ENCODE data around the gene BHMT.

DNA sequence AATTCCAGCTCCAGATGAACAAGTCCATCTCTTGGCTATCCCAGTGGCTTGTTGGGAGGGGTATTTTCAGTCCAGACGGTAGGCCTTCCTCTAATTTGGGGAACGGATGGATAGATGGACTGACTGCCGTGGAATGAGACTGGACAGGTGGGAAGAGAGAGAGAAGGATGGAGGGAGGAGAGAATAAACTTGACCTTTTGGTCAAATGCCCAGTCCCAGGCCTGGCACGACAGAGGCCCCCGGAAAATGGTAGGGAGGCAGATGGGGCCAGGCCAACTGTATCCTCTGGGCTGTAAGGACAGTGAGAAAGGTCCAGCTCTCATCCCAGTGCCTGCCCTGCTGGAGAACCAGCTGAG lies 1.1 kb downstream of the BHMT start:
- TF ChIP-seq POLR2A (IDR thresholded peaks at IDR 0.05; ENCODE audit: low read depth) (no peak), EP300 (IDR thresholded peaks at IDR 0.05) (no peak)
- TF ChIP-seq, protein P1, sequence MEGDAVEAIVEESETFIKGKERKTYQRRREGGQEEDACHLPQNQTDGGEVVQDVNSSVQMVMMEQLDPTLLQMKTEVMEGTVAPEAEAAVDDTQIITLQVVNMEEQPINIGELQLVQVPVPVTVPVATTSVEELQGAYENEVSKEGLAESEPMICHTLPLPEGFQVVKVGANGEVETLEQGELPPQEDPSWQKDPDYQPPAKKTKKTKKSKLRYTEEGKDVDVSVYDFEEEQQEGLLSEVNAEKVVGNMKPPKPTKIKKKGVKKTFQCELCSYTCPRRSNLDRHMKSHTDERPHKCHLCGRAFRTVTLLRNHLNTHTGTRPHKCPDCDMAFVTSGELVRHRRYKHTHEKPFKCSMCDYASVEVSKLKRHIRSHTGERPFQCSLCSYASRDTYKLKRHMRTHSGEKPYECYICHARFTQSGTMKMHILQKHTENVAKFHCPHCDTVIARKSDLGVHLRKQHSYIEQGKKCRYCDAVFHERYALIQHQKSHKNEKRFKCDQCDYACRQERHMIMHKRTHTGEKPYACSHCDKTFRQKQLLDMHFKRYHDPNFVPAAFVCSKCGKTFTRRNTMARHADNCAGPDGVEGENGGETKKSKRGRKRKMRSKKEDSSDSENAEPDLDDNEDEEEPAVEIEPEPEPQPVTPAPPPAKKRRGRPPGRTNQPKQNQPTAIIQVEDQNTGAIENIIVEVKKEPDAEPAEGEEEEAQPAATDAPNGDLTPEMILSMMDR (IDR thresholded peaks at IDR 0.05), result no peak

All from esophagus muscularis mucosa (tissue), 4 donors.